Central memory CD4-positive, alpha-beta T cell (primary cell): ENCODE measurements around the gene RFX4.

Source experiments
- DNase-seq: peaks from one replicate; pipeline ENCODE4 v3.0.0; 2022

Gene RFX4

GRCh38 chr12:106767954-106768822 lies 185.4 kb downstream of the RFX4 start:
- DNase-seq: no peak

- no peak for DNase-seq
These were observed 186.3 kb downstream of the RFX4 start for GRCh38 chr12:106769078-106769477.

GRCh38 chr12:106769546-106769945 lies 186.7 kb downstream of the RFX4 start:
- DNase-seq: no peak

- no peak for DNase-seq
These were observed 188.6 kb downstream of the RFX4 start for GRCh38 chr12:106771425-106771824.

- DNase-seq: no peak
These were observed 190.6 kb downstream of the RFX4 start for GRCh38 chr12:106773286-106774004.

GRCh38 chr12:106774005-106774807 lies 191.4 kb downstream of the RFX4 start, which contains the start of gene RIC8B:
RIC8B (plus strand) TSS chr12:106774682; CDS start chr12:106774746, 64 bp downstream.
- peak; percentile 73 for DNase-seq

- peak; percentile 20 for DNase-seq
These were observed 192.2 kb downstream of the RFX4 start for GRCh38 chr12:106774808-106775524.

GRCh38 chr12:106776897-106777296 lies 194.1 kb downstream of the RFX4 start:
- DNase-seq: no peak

- DNase-seq: no peak
These were observed 197.3 kb downstream of the RFX4 start for GRCh38 chr12:106780010-106780631.

- no peak for DNase-seq
These were observed 199.8 kb downstream of the RFX4 start for GRCh38 chr12:106782619-106783018.

- no peak for DNase-seq
These were observed 200.7 kb downstream of the RFX4 start for GRCh38 chr12:106783515-106783914.

GRCh38 chr12:106790020-106790419 lies 207.2 kb downstream of the RFX4 start:
- no peak for DNase-seq

- no peak for DNase-seq
These were observed 208.7 kb downstream of the RFX4 start for GRCh38 chr12:106791531-106791930.

GRCh38 chr12:106794369-106794768 lies 211.6 kb downstream of the RFX4 start:
- no peak for DNase-seq

- no peak for DNase-seq
These were observed 218.4 kb downstream of the RFX4 start for GRCh38 chr12:106801167-106801708.

- no peak for DNase-seq
These were observed 219.2 kb downstream of the RFX4 start for GRCh38 chr12:106801830-106802533.

- DNase-seq: no peak
These were observed 221.9 kb downstream of the RFX4 start for GRCh38 chr12:106804668-106805067.
